ENCODE results near the gene SLC13A5. TPM values are rescaled to one million over a fixed set of nuclear protein-coding genes. Genes with fewer than 3 reads are reported as not detected.
A peak's percentile ranks its signal among the peaks of the same experiment; 100 is the strongest.

The SLC13A5 gene
- total and polyA plus RNA-seq, 9 of the 15 experiments (the other 6 are each of a cell fraction or from before 2014, with no cell fraction given): 0.04 TPM; not detected in 8

GRCh38 chr17:6637458-6637840, 75.7 kb downstream of the SLC13A5 start (continued):
- TF ChIP-seq MIER1 (IDR thresholded peaks at IDR 0.05; ENCODE audit: low read depth): no peak
- 0 out of 2 replicates have a peak, but pooled peaks have one; percentile 16 for TF ChIP-seq POLR2G (IDR thresholded peaks at IDR 0.05; ENCODE audit: low read depth, low read length)
- no peak for TF ChIP-seq CAMTA2 (CRISPR knock-in tag; conservative IDR thresholded peaks at IDR 0.05)

GRCh38 chr17:6636616-6637457, 76.3 kb downstream of the SLC13A5 start:
- TF ChIP-seq HOMEZ (CRISPR knock-in tag; IDR thresholded peaks at IDR 0.05): no peak
- peak; percentile 50 for TF ChIP-seq REST (IDR thresholded peaks at IDR 0.05; ENCODE audit: borderline replicate concordance)
- no peak for TF ChIP-seq REST (CRISPR knock-in tag; IDR thresholded peaks at IDR 0.05; ENCODE audit: low read depth)
- FAIRE-seq (no peak), DNase-seq (ENCODE audit: extremely low read depth in 1 of 4, low spot score in 3 of 4) (no peak), ATAC-seq (no peak)
- intact Hi-C loops (cut with micrococcal nuclease) (no loop called here), in situ Hi-C loops (cut with MboI) (no loop called here)
- peaks cover 8 to 43% of the 10 kb centered on the region in 2 experiments; a peak in 4 of 5 replicates for H3K4me1 ChIP-seq (replicated peaks in 1 of 2; ENCODE audit: control insufficient read depth in 2 of 2, insufficient read depth in 2 of 2, low read length in 2 of 2)
- POLR2A ChIA-PET: interaction anchor here (0.6 to 2.3 kb wide), 4 partner anchors 12 to 164 kb away, joined by 3 to 7 read pairs (median 3); no protein-coding TSS in a partner anchor
- CTCF ChIA-PET (ENCODE audit: low intra/inter-chr PET ratio): no interaction called here
- no peaks in the 10 kb centered on the region for H3K9me1 ChIP-seq (ENCODE audit: control insufficient read depth, insufficient read depth, low read length)
- no peaks in the 10 kb centered on the region for H4K20me1 ChIP-seq (replicated peaks; ENCODE audit: control insufficient read depth, insufficient read depth, low read length)
- peaks cover 28% of the 10 kb centered on the region for H3K79me2 ChIP-seq (ENCODE audit: control insufficient read depth, insufficient read depth, low read length)
- H3K36me3 ChIP-seq (ENCODE audit: control insufficient read depth, insufficient read depth, low read length): peaks cover 26% of the 10 kb centered on the region
- H3K9ac ChIP-seq (ENCODE audit: insufficient read depth in 1 of 2, low read depth in 2 of 2, low read length in 2 of 2): peak overlapping the region in 1 of 2 experiments; percentile 64; a peak in 2 of 4 replicates
- 77% methylated on average over 6 of the region's 17 CpGs for WGBS (ENCODE audit: insufficient coverage, low coverage, missing lambda C conversion rate)
- no peak overlapping the region for H3K4me2 ChIP-seq (ENCODE audit: insufficient read depth, low read length)
- H3K9me3 ChIP-seq (replicated peaks; ENCODE audit: control insufficient read depth, insufficient read depth, low read depth, low read length): no peaks in the 10 kb centered on the region
- no peaks in the 10 kb centered on the region for H3K27me3 ChIP-seq (ENCODE audit: control insufficient read depth in 2 of 2, insufficient read depth in 2 of 2, low read length in 2 of 2)
- BruUV-seq (replicated peaks): no TSS peak
- H3K27ac ChIP-seq (ENCODE audit: extremely low read depth, low read depth, low read length): no peak overlapping the region
- no peak overlapping the region for H3K4me3 ChIP-seq
- no peak overlapping the region for H2AFZ ChIP-seq (ENCODE audit: low read depth, low read length)
